SIG-M5 (cell line): ENCODE data around the gene ABCD3.

Experiments used
- DNase-seq: peaks from one replicate; lab custom pipeline; 2025; lab: John Stamatoyannopoulos, UW

ABCD3 gene

GRCh38 chr1:94527447-94528031 is 109.3 kb downstream of the ABCD3 start:
- no peak for DNase-seq

GRCh38 chr1:94528299-94528698 is 110.1 kb downstream of the ABCD3 start:
- no peak for DNase-seq

GRCh38 chr1:94528826-94529225 is 110.6 kb downstream of the ABCD3 start:
- no peak for DNase-seq

- DNase-seq, result no peak
Observed at GRCh38 chr1:94529416-94529815, 111.2 kb downstream of the ABCD3 start.

GRCh38 chr1:94530373-94530878 is 112.2 kb downstream of the ABCD3 start:
- no peak for DNase-seq

- DNase-seq, result no peak
Observed at GRCh38 chr1:94531664-94532063, 113.5 kb downstream of the ABCD3 start.

- no peak for DNase-seq
Observed at GRCh38 chr1:94532077-94532476, 113.9 kb downstream of the ABCD3 start.

GRCh38 chr1:94535095-94535494 is 116.9 kb downstream of the ABCD3 start:
- DNase-seq, result no peak

GRCh38 chr1:94535879-94536278 is 117.7 kb downstream of the ABCD3 start:
- no peak for DNase-seq

GRCh38 chr1:94537254-94537653 is 119.1 kb downstream of the ABCD3 start:
- DNase-seq, result no peak

- no peak for DNase-seq
Observed at GRCh38 chr1:94538243-94538827, 120.1 kb downstream of the ABCD3 start.

GRCh38 chr1:94539496-94539895 is 121.3 kb downstream of the ABCD3 start:
- DNase-seq, result no peak

- no peak for DNase-seq
Observed at GRCh38 chr1:94540440-94541245, 122.5 kb downstream of the ABCD3 start.

GRCh38 chr1:94541246-94542087 is 123.3 kb downstream of the ABCD3 start, which contains the start of gene F3:
Gene F3, minus strand, starts transcription at chr1:94541759. Its CDS starts 123 bp downstream, at chr1:94541636.
- DNase-seq, result no peak

GRCh38 chr1:94542088-94542870 is 124.1 kb downstream of the ABCD3 start:
- DNase-seq, result no peak

GRCh38 chr1:94543001-94543400 is 124.8 kb downstream of the ABCD3 start:
- no peak for DNase-seq

GRCh38 chr1:94543893-94544635 is 125.9 kb downstream of the ABCD3 start:
- DNase-seq, result no peak

- DNase-seq, result no peak
Observed at GRCh38 chr1:94544706-94545490, 126.7 kb downstream of the ABCD3 start.

GRCh38 chr1:94549706-94550105 is 131.5 kb downstream of the ABCD3 start:
- DNase-seq, result no peak

GRCh38 chr1:94550396-94550795 is 132.2 kb downstream of the ABCD3 start:
- DNase-seq, result no peak
